Activated CD8-positive, alpha-beta T cell treated with anti-CD3 and anti-CD28 coated beads, Interleukin-2, amount 10 ng/mL, durations not matched to agents 7 days and 5 days (primary cell): ENCODE data around the gene AQP12A. TPM values are rescaled to one million over a fixed set of nuclear protein-coding genes. Genes with fewer than 3 reads are reported as not detected.
"Not testable (repeated sequence)": the region's sequence is repeated elsewhere in the genome, so short reads cannot be mapped to it uniquely, and the experiment has no call there.

ENCODE experiments used
- ATAC-seq: fragments of 150-1000 bp; cut with Tn5 transposase; one replicate; pipeline ENCODE4 v1.10.0; 2021; ENCODE audit warnings: moderate library complexity
- CTCF ChIA-PET: fragments of 350-600 bp; sonication (Branson Sonifier 250); formaldehyde crosslinking; loops from one replicate; lab custom pipeline; 2021; ENCODE audit warnings: antibody characterized with exemption; lab: Charles Lee
- POLR2A ChIA-PET: fragments of 350-600 bp; sonication (Branson Sonifier 250); formaldehyde crosslinking; loops from one replicate; lab custom pipeline; 2021; ENCODE audit warnings: antibody characterized with exemption; lab: Charles Lee
- DNase-seq: peaks from one replicate; pipeline ENCODE4 v3.0.0-alpha.2; 2020
- H3K27ac Mint-ChIP-seq: one replicate; pipeline ENCODE4 v1.8.0; 2021; ENCODE audit warnings: mild to moderate bottlenecking, mixed read lengths
- H3K27me3 Mint-ChIP-seq: one replicate; pipeline ENCODE4 v1.8.0; 2021; ENCODE audit warnings: low read depth, mixed read lengths
- H3K36me3 Mint-ChIP-seq: one replicate; pipeline ENCODE4 v1.8.0; 2021; ENCODE audit warnings: low read depth, mixed read lengths
- H3K4me1 Mint-ChIP-seq: one replicate; pipeline ENCODE4 v1.8.0; 2021; ENCODE audit warnings: low read depth, mixed read lengths
- H3K4me3 Mint-ChIP-seq: one replicate; pipeline ENCODE4 v1.8.0; 2021; ENCODE audit warnings: mild to moderate bottlenecking, mixed read lengths
- H3K9me3 Mint-ChIP-seq: one replicate; pipeline ENCODE4 v1.8.0; 2022; ENCODE audit warnings: mixed read lengths; ENCODE audit not compliant: insufficient read depth
- total RNA-seq, 2 experiments: library from RNA; stranded (reverse); gene quantifications; one replicate each; pipeline ENCODE4 v1.2.3, GENCODE V29; 2021

Gene AQP12A
- total RNA-seq, 2 experiments from 2014 or later: not detected

DNA sequence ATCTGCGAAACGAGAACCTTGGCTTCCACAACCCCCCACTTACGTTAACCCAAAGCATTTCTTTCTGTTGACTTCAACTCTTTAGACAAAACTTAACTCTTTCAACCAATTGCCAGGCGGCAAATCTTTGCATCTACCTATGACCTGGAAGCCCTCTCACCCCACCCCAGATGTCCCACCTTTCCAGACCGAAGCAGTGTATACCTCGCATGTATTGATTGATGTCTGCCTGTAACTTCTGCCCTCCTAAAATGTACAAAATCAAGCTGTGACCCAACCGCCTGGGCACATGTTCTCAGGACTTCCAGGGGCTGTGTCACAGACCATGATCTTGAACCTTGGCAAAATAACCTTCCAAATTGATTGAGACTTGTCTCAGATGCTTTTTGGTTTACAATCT is 21.3 kb upstream of the AQP12A start:
- H3K36me3 Mint-ChIP-seq: no peaks in the 10 kb centered on the region

DNA sequence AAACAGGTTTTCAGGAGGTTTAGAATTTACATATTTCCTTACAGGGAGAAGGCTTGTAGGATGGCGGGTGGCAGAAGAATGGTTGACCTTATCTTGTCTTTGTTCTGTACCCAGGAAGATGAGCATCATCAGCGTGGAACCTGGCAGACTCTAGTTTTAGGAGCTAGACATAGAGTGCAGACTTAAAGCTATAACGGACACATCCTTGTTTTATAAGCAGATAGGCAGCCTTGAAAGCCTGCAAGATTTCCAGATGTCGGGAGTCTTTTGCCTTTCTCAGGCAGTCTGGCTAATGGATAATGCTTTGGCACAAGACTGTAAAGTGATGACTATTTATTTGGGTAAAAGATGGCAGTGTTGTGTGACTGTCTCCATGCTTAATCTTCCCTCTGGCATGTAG is 20.7 kb upstream of the AQP12A start:
- DNase-seq (no peak), ATAC-seq (no peak)
- H3K27me3 Mint-ChIP-seq: peaks cover 45% of the 10 kb centered on the region
- no peaks in the 10 kb centered on the region for H3K36me3 Mint-ChIP-seq
- ChIA-PET CTCF (no interaction called here), POLR2A (no interaction called here)
- no peak overlapping the region for H3K4me3 Mint-ChIP-seq
- H3K27ac Mint-ChIP-seq: no peak overlapping the region
- H3K9me3 Mint-ChIP-seq: no peaks in the 10 kb centered on the region
- H3K4me1 Mint-ChIP-seq: no peaks in the 10 kb centered on the region

More for the DNA sequence above, 21.3 kb upstream of the AQP12A start:
- CTCF ChIA-PET: no interaction called here
- DNase-seq (no peak), ATAC-seq (no peak)
- peaks cover 48% of the 10 kb centered on the region for H3K27me3 Mint-ChIP-seq
- H3K4me3 Mint-ChIP-seq: no peak overlapping the region
- POLR2A ChIA-PET: interaction anchor here (0.6 kb wide), 1 partner anchor 535 kb away, joined by 3 read pairs; no protein-coding TSS in a partner anchor
- no peaks in the 10 kb centered on the region for H3K4me1 Mint-ChIP-seq
- H3K9me3 Mint-ChIP-seq: no peaks in the 10 kb centered on the region
- no peak overlapping the region for H3K27ac Mint-ChIP-seq

DNA sequence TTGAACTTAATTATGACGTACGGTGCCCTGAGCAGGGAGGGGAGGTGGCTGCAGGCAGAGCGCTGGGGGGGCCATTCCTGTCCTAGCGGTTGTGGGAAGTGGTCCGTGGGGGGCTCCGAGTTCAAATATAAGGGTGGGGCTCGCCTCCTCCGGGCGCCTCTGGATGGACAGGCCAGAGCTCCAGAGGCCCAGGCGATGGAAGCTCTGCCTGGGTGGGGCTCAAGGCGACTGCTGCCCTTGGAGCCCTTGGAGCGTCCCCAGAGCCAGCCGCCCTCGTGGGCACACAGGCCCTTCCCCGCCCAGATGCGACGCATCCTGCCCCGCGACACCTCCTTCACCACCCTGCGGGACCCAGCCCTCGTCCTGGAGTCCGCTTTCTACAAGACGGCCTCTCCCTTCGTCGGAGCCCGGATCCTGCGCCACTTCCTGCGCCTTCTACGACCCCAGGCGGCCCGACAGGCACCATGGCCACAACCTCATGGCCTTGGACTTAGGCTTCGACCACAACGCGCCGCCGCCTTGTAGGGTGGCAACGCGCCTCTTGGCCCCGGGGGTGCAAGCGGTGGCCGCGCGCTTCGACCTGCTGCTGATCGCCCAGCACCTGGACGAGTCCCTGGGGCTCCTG is 19.5 kb upstream of the AQP12A start:
- DNase-seq: no peak
- POLR2A ChIA-PET: no interaction called here
- no peak overlapping the region for H3K27ac Mint-ChIP-seq
- CTCF ChIA-PET: no interaction called here
- ATAC-seq: no peak
- no peak overlapping the region for H3K4me3 Mint-ChIP-seq
- H3K27me3 Mint-ChIP-seq: peaks cover 35% of the 10 kb centered on the region
- no peaks in the 10 kb centered on the region for H3K36me3 Mint-ChIP-seq
- H3K4me1 Mint-ChIP-seq: no peaks in the 10 kb centered on the region
- no peaks in the 10 kb centered on the region for H3K9me3 Mint-ChIP-seq

DNA sequence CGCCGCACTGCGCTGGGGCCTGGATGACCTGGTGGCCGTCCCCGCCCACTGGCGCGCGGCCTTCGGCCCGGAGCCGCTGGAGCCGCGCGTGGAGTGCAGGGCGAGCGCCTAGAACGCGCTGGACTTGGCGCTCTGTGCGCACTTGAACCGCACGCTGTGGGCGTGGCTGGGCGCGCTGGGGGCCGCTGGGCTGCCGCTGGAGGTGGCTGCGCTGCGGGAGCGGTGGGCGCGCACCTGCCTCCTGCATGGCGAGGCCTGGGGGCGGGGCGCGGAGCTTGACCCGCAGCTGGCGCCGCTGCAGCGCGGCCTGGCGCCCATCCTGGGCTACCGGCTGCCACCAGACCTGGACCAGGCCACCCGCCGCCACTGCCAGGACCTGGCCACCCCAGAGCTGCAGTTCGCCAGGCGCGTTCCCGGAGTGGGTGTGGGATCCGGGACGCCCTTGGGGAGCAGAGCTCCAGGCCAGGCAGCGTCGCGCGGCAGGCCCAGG is 18.9 kb upstream of the AQP12A start:
- ChIA-PET POLR2A (no interaction called here), CTCF (no interaction called here)
- Mint-ChIP-seq H3K4me1 (no peaks in the 10 kb centered on the region), H3K9me3 (no peaks in the 10 kb centered on the region), H3K27me3 (peaks cover 31% of the 10 kb centered on the region), H3K4me3 (no peak overlapping the region), H3K27ac (no peak overlapping the region), H3K36me3 (no peaks in the 10 kb centered on the region)
- DNase-seq (no peak), ATAC-seq (no peak)

DNA sequence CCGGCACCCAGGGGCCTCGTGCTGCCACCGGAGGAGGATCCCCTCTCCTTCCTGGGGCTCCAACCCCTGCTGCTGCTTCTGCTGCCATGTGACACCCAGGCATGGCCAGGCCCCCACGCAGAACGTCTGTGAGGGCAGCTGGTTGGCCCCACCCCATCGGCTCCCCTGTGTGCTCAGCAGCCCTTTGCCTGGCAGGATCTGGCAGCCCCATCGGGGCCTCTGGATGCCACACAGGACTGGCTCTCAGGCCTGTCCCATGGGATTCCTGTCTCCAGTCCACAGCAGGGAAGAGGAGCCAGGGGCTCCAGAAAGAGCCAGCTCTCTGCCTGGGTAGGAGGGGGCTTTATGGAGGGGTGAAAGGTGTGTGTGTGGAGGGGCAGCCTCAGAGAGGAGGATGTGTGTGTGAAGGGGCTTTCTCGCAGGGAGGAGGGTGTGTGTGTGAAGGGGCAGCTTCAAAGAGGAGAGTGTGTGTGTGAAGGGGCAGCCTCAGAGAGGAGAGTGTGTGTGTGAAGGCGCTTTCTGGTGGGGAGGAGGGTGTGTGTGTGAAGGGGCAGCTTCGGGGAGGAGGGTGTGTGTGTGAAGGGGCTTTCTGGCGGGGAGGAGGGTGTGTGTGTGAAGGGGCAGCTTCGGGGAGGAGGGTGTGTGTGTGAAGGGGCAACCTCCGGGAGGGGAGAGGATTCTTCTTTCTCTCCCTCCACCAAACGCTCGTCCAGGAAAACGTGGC is 17.0 kb upstream of the AQP12A start:
- H3K4me1 Mint-ChIP-seq, CTCF ChIA-PET, H3K36me3 Mint-ChIP-seq, ATAC-seq, H3K4me3 Mint-ChIP-seq, H3K9me3 Mint-ChIP-seq, DNase-seq, POLR2A ChIA-PET, H3K27ac Mint-ChIP-seq: not testable (repeated sequence)
- peaks cover 28% of the 10 kb centered on the region for H3K27me3 Mint-ChIP-seq

DNA sequence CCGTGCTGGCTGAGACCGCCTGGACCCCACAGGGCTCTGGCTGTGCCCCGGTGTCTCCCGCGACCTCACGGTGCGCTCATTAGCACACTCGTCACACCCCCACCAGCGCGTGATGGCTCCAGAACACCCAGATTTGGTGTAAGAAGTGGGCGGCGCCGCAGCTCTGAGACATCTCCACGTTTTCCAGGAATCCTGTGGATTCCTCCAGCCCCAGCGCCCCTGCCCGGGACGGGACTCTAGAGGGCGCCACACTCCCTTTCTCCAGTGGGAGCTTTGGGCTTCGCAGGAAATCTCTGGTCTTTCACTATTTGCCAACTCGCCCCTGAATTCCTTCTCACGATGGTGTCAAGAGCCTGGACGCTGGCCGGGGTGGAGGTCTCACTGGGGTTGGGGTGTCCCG is 16.3 kb upstream of the AQP12A start:
- H3K36me3 Mint-ChIP-seq, H3K9me3 Mint-ChIP-seq, DNase-seq, H3K4me1 Mint-ChIP-seq, H3K27ac Mint-ChIP-seq, H3K4me3 Mint-ChIP-seq, POLR2A ChIA-PET, CTCF ChIA-PET, ATAC-seq: not testable (repeated sequence)
- H3K27me3 Mint-ChIP-seq: peaks cover 22% of the 10 kb centered on the region

DNA sequence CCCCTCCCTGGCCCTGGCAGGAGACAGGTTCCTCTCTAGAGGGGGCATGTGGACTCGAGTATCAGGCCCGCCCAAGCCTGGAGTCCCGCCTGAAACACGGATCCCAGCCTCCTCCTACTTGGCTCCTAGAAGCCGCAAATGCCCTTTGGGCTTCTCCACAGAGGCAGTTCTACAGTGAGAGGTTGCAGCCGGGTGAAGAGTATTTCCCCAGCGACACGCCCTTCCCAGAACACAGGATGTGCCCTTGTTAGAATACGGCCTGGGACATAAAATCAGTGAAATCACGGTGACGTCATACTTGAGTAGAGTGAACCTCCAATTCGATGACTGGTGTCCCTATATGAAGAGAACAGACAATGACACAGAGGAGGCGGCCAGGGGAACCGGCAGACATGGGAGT is 13.6 kb upstream of the AQP12A start:
- H3K27ac Mint-ChIP-seq, POLR2A ChIA-PET, H3K9me3 Mint-ChIP-seq, H3K4me1 Mint-ChIP-seq, DNase-seq, ATAC-seq, H3K4me3 Mint-ChIP-seq, CTCF ChIA-PET, H3K27me3 Mint-ChIP-seq, H3K36me3 Mint-ChIP-seq: not testable (repeated sequence)

DNA sequence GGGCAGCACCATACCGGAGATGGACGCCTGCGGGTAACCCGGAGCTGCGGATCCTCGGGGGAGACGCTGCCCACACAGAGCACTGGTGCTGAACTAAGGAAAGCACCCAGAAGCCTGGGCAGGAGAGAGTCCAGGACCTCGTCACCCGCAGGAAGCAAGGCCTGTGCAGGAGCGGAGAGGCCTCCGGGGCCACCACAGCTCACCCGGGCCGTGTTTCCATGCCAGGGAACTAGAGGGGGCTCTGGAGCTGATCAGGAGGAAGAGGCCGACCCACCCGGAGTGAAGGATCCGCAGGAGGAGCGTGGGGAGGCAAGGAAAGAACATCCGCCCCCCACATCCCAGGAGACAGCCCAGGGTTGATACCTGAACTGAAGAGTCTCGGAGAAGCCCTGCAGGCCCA is 12.8 kb upstream of the AQP12A start:
- DNase-seq, CTCF ChIA-PET, H3K4me1 Mint-ChIP-seq, POLR2A ChIA-PET, H3K9me3 Mint-ChIP-seq, H3K4me3 Mint-ChIP-seq, H3K27me3 Mint-ChIP-seq, H3K27ac Mint-ChIP-seq, ATAC-seq, H3K36me3 Mint-ChIP-seq: not testable (repeated sequence)

DNA sequence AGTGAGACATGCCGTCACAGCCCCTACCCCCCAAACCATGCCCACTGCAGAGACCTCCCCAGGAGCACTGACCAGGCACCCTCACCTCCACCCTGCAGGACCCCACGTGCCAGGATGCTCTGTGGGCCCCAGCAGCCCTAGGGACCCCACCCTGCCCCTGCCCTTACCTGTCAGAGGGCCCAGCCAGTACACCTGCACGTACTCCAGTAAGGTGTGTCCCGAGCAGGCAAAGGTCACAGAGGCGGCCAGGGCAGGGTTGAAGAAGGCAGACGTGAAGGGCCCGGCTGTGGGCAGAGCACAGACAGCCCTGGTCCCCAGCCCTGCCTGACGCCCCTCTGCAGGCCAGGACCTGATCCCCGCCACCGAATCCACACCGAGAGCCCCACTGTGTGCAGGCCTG is 11.5 kb upstream of the AQP12A start:
- H3K27me3 Mint-ChIP-seq, DNase-seq, H3K9me3 Mint-ChIP-seq, H3K27ac Mint-ChIP-seq, H3K36me3 Mint-ChIP-seq, H3K4me1 Mint-ChIP-seq, CTCF ChIA-PET, ATAC-seq, H3K4me3 Mint-ChIP-seq, POLR2A ChIA-PET: not testable (repeated sequence)

DNA sequence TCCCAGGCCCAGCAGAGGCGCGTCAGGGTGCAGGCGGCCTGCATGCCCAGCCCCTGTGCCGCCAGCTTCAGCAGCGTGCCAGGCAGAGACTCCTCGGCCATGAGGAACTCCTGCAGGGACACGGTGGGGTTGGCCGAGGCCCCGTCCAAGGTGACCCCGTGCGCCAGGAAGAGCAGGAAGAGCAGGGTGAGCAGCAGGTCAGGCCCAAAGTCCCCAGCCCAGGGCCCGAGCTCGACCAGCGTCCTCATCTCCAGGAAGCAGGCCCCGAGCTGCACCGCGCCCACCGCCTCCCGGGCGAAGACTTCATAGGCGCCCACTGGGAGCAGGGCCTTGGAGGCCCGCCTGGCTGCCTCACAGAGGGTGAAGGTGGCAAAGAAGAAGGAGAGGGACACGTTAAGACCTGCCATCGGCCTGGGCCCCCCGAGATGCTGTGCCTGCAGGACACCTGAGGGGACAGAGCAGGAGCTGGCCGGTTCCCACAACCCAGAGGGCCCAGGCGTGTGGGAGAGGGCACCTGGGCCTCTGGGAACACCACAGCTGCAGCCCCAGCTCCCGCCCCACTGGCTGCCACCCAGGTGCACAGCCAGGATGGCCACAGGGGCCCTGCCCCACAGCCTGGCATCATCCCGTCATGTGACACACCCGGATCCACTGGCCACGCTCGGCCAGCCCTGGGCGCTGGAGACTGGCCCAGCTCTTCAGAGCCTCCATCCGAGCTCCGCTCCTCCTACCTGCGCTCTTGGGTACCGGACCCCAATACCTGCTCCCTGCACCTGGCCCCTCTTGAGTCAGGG is 9.0 kb upstream of the AQP12A start, which contains the start of gene AQP12B:
Gene AQP12B (minus strand): TSS at position 455 of the 794 bp plus-strand sequence. CDS start 48 bp downstream, at position 407.
- Mint-ChIP-seq H3K4me3 (peak within 1 kb of the TSS; percentile 47), H3K4me1 (peaks cover 17% of the 10 kb centered on the region)
- H3K36me3 Mint-ChIP-seq, H3K9me3 Mint-ChIP-seq, POLR2A ChIA-PET, H3K27ac Mint-ChIP-seq, CTCF ChIA-PET, H3K27me3 Mint-ChIP-seq, ATAC-seq, DNase-seq: not testable (repeated sequence)

DNA sequence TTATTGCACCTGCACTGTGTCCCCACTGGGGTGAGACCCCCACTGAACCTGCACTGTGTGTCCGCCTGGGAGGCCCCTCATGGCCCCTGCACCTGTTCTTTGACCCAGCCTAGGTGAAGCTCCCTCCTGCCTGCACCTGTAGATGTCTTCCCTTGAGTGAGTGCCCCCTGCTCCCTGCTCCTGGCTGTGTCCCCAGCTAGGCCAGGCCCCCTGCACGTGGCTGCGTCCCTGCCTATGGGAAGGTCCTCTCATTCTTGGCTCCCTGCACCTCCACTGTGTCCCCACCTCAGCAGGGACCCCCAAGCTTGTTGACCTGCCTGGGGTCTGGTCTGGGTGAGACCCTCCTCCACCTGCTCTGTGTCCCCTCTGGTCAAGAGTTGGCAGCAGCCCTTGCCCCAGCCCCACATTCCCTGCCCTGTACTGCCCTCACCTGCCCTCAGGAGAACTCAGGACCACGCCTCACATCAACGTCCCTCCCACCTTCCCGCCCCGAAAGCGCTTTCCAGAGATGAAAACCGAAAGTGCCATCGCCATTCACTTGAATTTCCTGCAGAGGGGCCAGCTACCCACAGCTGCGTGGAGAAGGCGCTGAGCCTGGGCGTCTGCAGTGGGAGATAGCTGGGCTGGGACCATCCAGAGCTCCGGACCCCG is 8.2 kb upstream of the AQP12A start:
- CTCF ChIA-PET, H3K27me3 Mint-ChIP-seq: not testable (repeated sequence)

More for the DNA sequence above, 8.2 kb upstream of the AQP12A start:
- H3K4me3 Mint-ChIP-seq: peak overlapping the region; percentile 47
- POLR2A ChIA-PET, H3K27ac Mint-ChIP-seq, H3K9me3 Mint-ChIP-seq, H3K36me3 Mint-ChIP-seq, DNase-seq: not testable (repeated sequence)
- H3K4me1 Mint-ChIP-seq: peaks cover 17% of the 10 kb centered on the region
- peak; percentile 68 for ATAC-seq
